WTC11 (cell line): ENCODE data around the gene VSIG1. TPM values are rescaled to one million over a fixed set of nuclear protein-coding genes. Genes with fewer than 3 reads are reported as not detected.

Experiments used
- ATAC-seq: fragments of 200-7000 bp; cut with Tn5 transposase; 2 replicates; pipeline ENCODE4 v1.10.0; 2021; ENCODE audit warnings: mild to moderate bottlenecking, moderate library complexity
- CTCF ChIA-PET: fragments of 300-600 bp; sonication (Branson Sonifier 250); formaldehyde crosslinking; loops from one replicate; lab custom pipeline; 2021; ENCODE audit warnings: antibody characterized with exemption; lab: Charles Lee
- POLR2A ChIA-PET: fragments of 350-600 bp; sonication (Branson Sonifier 250); formaldehyde crosslinking; loops from one replicate; lab custom pipeline; 2021; ENCODE audit warnings: antibody characterized with exemption; lab: Charles Lee
- DNase-seq: peaks from one replicate; pipeline ENCODE4 v3.0.0; 2021; ENCODE audit warnings: low spot score
- H3K27ac Mint-ChIP-seq: 2 replicates; pipeline ENCODE4 v1.8.0; 2021; ENCODE audit warnings: mixed read lengths
- H3K27me3 Mint-ChIP-seq: 2 replicates; pipeline ENCODE4 v1.8.0; 2021; ENCODE audit warnings: low read depth, mild to moderate bottlenecking, moderate library complexity, mixed read lengths
- H3K36me3 Mint-ChIP-seq: 2 replicates; pipeline ENCODE4 v1.8.0; 2021; ENCODE audit warnings: mixed read lengths
- H3K4me1 Mint-ChIP-seq: 2 replicates; pipeline ENCODE4 v1.8.0; 2022; ENCODE audit warnings: mixed read lengths
- H3K4me3 Mint-ChIP-seq: 2 replicates; pipeline ENCODE4 v1.8.0; 2021; ENCODE audit warnings: mild to moderate bottlenecking, moderate library complexity, mixed read lengths
- H3K9me3 Mint-ChIP-seq: 2 replicates; pipeline ENCODE4 v1.8.0; 2021; ENCODE audit warnings: mixed read lengths
- ATF1 ChIP-seq: sonication (generic); formaldehyde crosslinking; IDR thresholded peaks from 2 replicates; pipeline ENCODE4 v1.8.1; 2023; ENCODE audit warnings: mild to moderate bottlenecking, moderate library complexity, missing genetic modification reagents
- CREM ChIP-seq: sonication (generic); formaldehyde crosslinking; IDR thresholded peaks from 2 replicates; pipeline ENCODE4 v1.8.1; 2022; ENCODE audit warnings: mild to moderate bottlenecking, missing genetic modification reagents, moderate library complexity
- E2F1 ChIP-seq: sonication (generic); formaldehyde crosslinking; IDR thresholded peaks from 2 replicates; pipeline ENCODE4 v1.8.0; 2022; ENCODE audit warnings: mild to moderate bottlenecking, missing genetic modification reagents
- ELF4 ChIP-seq: sonication (generic); formaldehyde crosslinking; IDR thresholded peaks from 2 replicates; pipeline ENCODE4 v1.8.1; 2022; ENCODE audit warnings: low read depth, mild to moderate bottlenecking, moderate library complexity, missing genetic modification reagents
- EMX1 ChIP-seq: fragments of 250-450 bp; sonication (Bioruptor Pico); IDR thresholded peaks from 2 replicates; pipeline ENCODE4 v1.8.0; 2021; ENCODE audit warnings: mild to moderate bottlenecking
- FOXP4 ChIP-seq: sonication (generic); formaldehyde crosslinking; IDR thresholded peaks from 2 replicates; pipeline ENCODE4 v1.8.0; 2022; ENCODE audit warnings: mild to moderate bottlenecking, missing genetic modification reagents
- GRHL2 ChIP-seq: fragments of 250-450 bp; sonication (Bioruptor Pico); IDR thresholded peaks from 2 replicates; pipeline ENCODE4 v1.8.0; 2022; ENCODE audit warnings: mild to moderate bottlenecking, moderate library complexity; ENCODE audit not compliant: insufficient replicate concordance, severe bottlenecking
- HMGA2 ChIP-seq: fragments of 250-450 bp; sonication (Bioruptor Pico); IDR thresholded peaks from 2 replicates; pipeline ENCODE4 v1.4.0; 2021; ENCODE audit warnings: mild to moderate bottlenecking, moderate library complexity
- IRF2 ChIP-seq: sonication (generic); formaldehyde crosslinking; IDR thresholded peaks from 2 replicates; pipeline ENCODE4 v1.8.0; 2022; ENCODE audit warnings: low read depth, missing genetic modification reagents, borderline replicate concordance
- JAZF1 ChIP-seq: fragments of 250-450 bp; sonication (Bioruptor Pico); IDR thresholded peaks from 2 replicates; pipeline ENCODE4 v1.9.0; 2021; ENCODE audit warnings: moderate library complexity, mild to moderate bottlenecking, inconsistent platforms
- MLX ChIP-seq: sonication (generic); formaldehyde crosslinking; IDR thresholded peaks from 2 replicates; pipeline ENCODE4 v1.8.1; 2023; ENCODE audit warnings: mild to moderate bottlenecking, missing genetic modification reagents, moderate library complexity
- MXD4 ChIP-seq: fragments of 250-450 bp; sonication (Bioruptor Pico); IDR thresholded peaks from 2 replicates; pipeline ENCODE4 v1.8.0; 2021; ENCODE audit warnings: mild to moderate bottlenecking, moderate library complexity, borderline replicate concordance
- PRRX2 ChIP-seq: fragments of 250-450 bp; sonication (Bioruptor Pico); IDR thresholded peaks from 2 replicates; pipeline ENCODE4 v1.8.0; 2021; ENCODE audit warnings: mild to moderate bottlenecking
- RELA ChIP-seq: sonication (generic); formaldehyde crosslinking; IDR thresholded peaks from 2 replicates; pipeline ENCODE4 v1.8.1; 2022; ENCODE audit warnings: missing genetic modification reagents, mild to moderate bottlenecking, borderline replicate concordance
- RORB ChIP-seq: fragments of 250-450 bp; sonication (Bioruptor Pico); IDR thresholded peaks from 2 replicates; pipeline ENCODE4 v1.9.0; 2021; ENCODE audit warnings: mild to moderate bottlenecking
- SMAD3 ChIP-seq: sonication (generic); formaldehyde crosslinking; IDR thresholded peaks from 2 replicates; pipeline ENCODE4 v1.8.0; 2022; ENCODE audit warnings: missing genetic modification reagents, mild to moderate bottlenecking, borderline replicate concordance
- SMAD4 ChIP-seq: sonication (generic); formaldehyde crosslinking; IDR thresholded peaks from 2 replicates; pipeline ENCODE4 v1.8.0; 2022; ENCODE audit warnings: mild to moderate bottlenecking, missing genetic modification reagents
- SP1 ChIP-seq: sonication (generic); formaldehyde crosslinking; conservative IDR thresholded peaks from 2 replicates; pipeline ENCODE4 v1.8.1; 2022; ENCODE audit warnings: missing genetic modification reagents
- ZNF138 ChIP-seq: sonication (generic); formaldehyde crosslinking; conservative IDR thresholded peaks from 2 replicates; pipeline ENCODE4 v1.8.1; 2022; ENCODE audit warnings: mild to moderate bottlenecking, moderate library complexity, missing genetic modification reagents
- ZNF423 ChIP-seq: fragments of 250-450 bp; sonication (Bioruptor Pico); IDR thresholded peaks from 2 replicates; pipeline ENCODE4 v2.1.2; 2022; ENCODE audit warnings: mild to moderate bottlenecking, moderate library complexity
- ZNF425 ChIP-seq: fragments of 250-450 bp; sonication (Bioruptor Pico); conservative IDR thresholded peaks from 2 replicates; pipeline ENCODE4 v1.9.0; 2021; ENCODE audit warnings: mild to moderate bottlenecking
- total RNA-seq: library from RNA; stranded (reverse); gene quantifications from 3 replicates; pipeline ENCODE4 v1.2.3, GENCODE V29; 2021

Gene VSIG1
- total RNA-seq, 1 experiment from 2014 or later = 1.2 TPM

- Mint-ChIP-seq H3K27ac (no peak overlapping the region), H3K4me3 (no peak overlapping the region), H3K36me3 (no peaks in the 10 kb centered on the region), H3K27me3 (no peaks in the 10 kb centered on the region), H3K9me3 (no peaks in the 10 kb centered on the region), H3K4me1 (no peaks in the 10 kb centered on the region)
- POLR2A ChIA-PET = no interaction called here
- no peak for DNase-seq
- no peak for ATAC-seq
- TF ChIP-seq MXD4 (no peak), RORB (CRISPR knock-in tag) (no peak), EMX1 (CRISPR knock-in tag) (no peak), SMAD4 (no peak), GRHL2 (CRISPR knock-in tag) (no peak), IRF2 (CRISPR knock-in tag) (no peak), HMGA2 (no peak), E2F1 (CRISPR knock-in tag) (no peak)
- CTCF ChIA-PET = no interaction called here
Observed at GRCh38 chrX:108072746-108073145, 27.9 kb downstream of the VSIG1 start.

GRCh38 chrX:108081110-108081509, 36.2 kb downstream of the VSIG1 start:
- ATAC-seq (no peak), DNase-seq (no peak)
- H3K4me3 Mint-ChIP-seq = no peak overlapping the region
- H3K27me3 Mint-ChIP-seq = no peaks in the 10 kb centered on the region
- H3K36me3 Mint-ChIP-seq = peaks cover 9% of the 10 kb centered on the region
- no peak overlapping the region for H3K27ac Mint-ChIP-seq
- ChIA-PET CTCF (no interaction called here), POLR2A (no interaction called here)
- no peaks in the 10 kb centered on the region for H3K4me1 Mint-ChIP-seq
- H3K9me3 Mint-ChIP-seq = no peaks in the 10 kb centered on the region
- TF ChIP-seq ATF1 (CRISPR knock-in tag) (no peak), FOXP4 (CRISPR knock-in tag) (no peak), JAZF1 (CRISPR knock-in tag) (no peak), CREM (CRISPR knock-in tag) (no peak), SMAD3 (no peak), ELF4 (CRISPR knock-in tag) (no peak), MLX (CRISPR knock-in tag) (no peak), RELA (no peak), PRRX2 (CRISPR knock-in tag) (no peak), SP1 (CRISPR knock-in tag) (no peak)

GRCh38 chrX:108087792-108088191, 42.9 kb downstream of the VSIG1 start:
- ChIA-PET CTCF (no interaction called here), POLR2A (no interaction called here)
- ATAC-seq (no peak), DNase-seq (no peak)
- no peaks in the 10 kb centered on the region for H3K27me3 Mint-ChIP-seq
- peaks cover 15% of the 10 kb centered on the region for H3K36me3 Mint-ChIP-seq
- no peak for TF ChIP-seq ZNF425 (CRISPR knock-in tag)
- TF ChIP-seq ZNF423 (CRISPR knock-in tag) = no peak
- no peak for TF ChIP-seq ZNF138 (CRISPR knock-in tag)
- H3K4me1 Mint-ChIP-seq = no peaks in the 10 kb centered on the region
- H3K9me3 Mint-ChIP-seq = no peaks in the 10 kb centered on the region
- H3K27ac Mint-ChIP-seq = no peak overlapping the region
- no peak overlapping the region for H3K4me3 Mint-ChIP-seq
